Neural progenitor cell (in vitro differentiated cells): Measurements from ENCODE around the gene C1QTNF6.

Source experiments
- CTCF ChIP-seq: fragments of 200-600 bp; sonication (generic); IDR thresholded peaks from 2 replicates; pipeline ENCODE4 v1.5.1; 2017; ENCODE audit warnings: antibody characterized with exemption, mild to moderate bottlenecking
- EZH2 ChIP-seq: fragments of 200-600 bp; sonication (generic); IDR thresholded peaks from 2 replicates; pipeline ENCODE4 v1.6.1; 2017; ENCODE audit warnings: antibody characterized with exemption, mild to moderate bottlenecking, moderate library complexity
- EZH2phosphoT487 ChIP-seq: fragments of 200-600 bp; sonication (generic); IDR thresholded peaks from 2 replicates; pipeline ENCODE4 v1.6.1; 2017; ENCODE audit warnings: antibody characterized with exemption

- TF ChIP-seq CTCF (no peak), EZH2phosphoT487 (no peak), EZH2 (no peak)
Measured at GRCh38 chr22:37194750-37195149, 6.7 kb upstream of the C1QTNF6 start.
